Hematopoietic multipotent progenitor cell treated with erythropoietin and hydrocortisone succinate and interleukin-3 and kit ligand, for 17 days (in vitro differentiated cells): Measurements from ENCODE around the gene SCFD2.
A peak's percentile ranks its signal among the peaks of the same experiment; 100 is the strongest.

ENCODE experiments used
- DNase-seq: peaks from one replicate; pipeline ENCODE4 v3.0.0-alpha.2; 2015; ENCODE audit warnings: low spot score

SCFD2 gene

DNA sequence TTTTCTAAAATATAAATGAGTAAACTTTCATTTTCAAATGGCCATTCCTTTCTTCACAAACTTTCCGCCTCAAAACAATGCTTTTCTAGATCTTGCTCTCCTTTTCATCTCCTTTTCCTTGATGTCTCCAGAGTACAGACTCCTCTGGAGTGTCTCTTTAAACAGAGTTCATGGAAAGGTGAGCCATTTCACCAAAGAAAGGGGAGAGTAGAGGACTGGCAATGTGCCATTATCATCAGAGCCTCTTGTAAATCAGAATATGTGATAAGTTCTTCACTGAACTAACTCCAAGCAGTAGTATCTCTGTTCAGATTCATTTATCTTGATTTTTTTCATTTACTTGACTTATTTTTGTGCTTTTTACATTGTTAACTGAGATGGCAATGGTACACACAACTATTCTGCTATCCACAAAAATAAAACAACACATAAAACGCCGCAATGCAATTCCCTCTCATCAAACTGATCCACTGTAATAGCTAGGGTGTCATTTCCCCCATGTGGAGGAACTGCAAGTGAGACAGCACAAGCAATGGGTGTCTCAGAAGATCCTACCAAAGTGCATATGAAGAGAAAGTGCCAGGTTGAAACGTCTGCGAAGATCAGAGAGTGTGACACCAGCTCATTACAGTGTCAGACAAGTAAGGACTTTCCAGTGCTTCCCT, 378.3 kb downstream of the SCFD2 start:
- no peak for DNase-seq

DNA sequence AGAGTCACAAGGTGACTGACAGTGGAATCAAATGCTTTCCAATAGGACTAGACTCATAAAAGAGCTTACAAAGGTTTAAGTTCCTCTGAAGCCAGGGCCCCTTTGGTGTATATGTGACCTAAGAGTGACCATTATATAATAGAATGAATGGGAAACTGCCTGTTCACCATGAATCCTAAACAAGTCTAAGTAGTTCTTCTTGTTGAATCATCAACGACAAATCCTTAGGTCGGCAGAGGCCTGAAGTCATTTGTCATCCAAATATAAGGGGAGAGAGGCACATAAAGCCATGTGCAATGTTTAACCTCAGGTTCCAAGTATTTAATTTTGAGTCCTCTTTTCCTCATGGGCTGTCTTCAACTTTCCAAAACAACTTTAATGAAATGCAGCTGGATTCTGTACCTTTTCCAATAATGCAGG, 381.4 kb downstream of the SCFD2 start:
- no peak for DNase-seq

GRCh38 chr4:52983563-52984303, 382.1 kb downstream of the SCFD2 start:
- DNase-seq, result peak; percentile 49

GRCh38 chr4:52982946-52983340, 382.9 kb downstream of the SCFD2 start:
- DNase-seq, result no peak

DNA sequence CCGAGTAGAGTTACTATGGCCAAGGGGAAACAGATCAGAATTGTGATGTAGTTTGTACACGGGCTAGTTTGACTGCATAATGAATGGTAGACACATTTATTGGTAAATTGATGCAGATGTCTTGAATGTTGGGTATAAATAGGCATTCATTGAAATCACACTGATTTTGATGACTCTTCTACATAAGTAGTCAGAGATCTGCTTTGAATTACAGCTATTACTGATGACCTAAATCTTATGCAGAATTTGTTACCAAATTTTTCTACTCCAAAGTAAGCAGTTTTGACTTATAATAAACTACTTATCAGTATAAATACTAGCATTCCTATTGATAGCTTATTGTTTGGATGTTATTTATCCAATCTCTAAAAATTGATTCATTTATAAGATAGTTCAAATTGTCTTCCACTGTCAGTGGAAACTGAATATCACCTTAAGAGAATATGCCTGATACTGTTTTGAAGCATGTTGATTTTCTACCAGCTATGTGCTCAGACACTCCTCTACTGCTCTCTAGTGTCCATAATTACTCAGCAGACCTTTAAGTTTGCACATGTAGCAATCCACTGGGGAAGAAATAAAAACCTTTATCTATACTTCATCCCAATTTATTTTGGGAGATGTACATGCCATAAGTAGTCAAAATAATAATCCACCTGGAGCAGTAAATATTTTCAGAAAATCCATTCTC, 383.5 kb downstream of the SCFD2 start:
- no peak for DNase-seq

- no peak for DNase-seq
Observed at GRCh38 chr4:52979821-52980590, 385.9 kb downstream of the SCFD2 start.

DNA sequence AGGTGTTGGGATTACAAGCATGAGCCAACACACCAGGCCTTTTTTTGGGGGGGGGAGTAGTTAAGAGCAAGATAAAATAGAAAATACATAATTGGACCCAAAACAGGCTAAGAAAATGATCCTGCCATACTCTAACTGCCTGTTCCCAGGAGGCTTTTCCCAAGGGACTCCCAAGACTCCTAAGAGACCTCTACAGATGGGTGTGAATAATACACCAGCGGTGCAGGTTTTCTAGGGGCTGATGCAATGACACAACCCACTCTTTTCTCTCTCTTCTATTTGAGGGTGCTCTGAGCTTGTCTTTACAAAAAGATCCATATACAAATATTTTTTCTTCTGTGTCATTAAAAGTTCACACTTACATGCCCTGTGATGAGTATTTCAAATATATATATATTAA, 386.8 kb downstream of the SCFD2 start:
- no peak for DNase-seq

- no peak for DNase-seq
Observed at GRCh38 chr4:52977252-52977651, 388.6 kb downstream of the SCFD2 start.

GRCh38 chr4:52976523-52977230, 389.2 kb downstream of the SCFD2 start:
- DNase-seq, result no peak

- no peak for DNase-seq
Observed at GRCh38 chr4:52968691-52969090, 397.2 kb downstream of the SCFD2 start.

- no peak for DNase-seq
Observed at GRCh38 chr4:52968241-52968640, 397.6 kb downstream of the SCFD2 start.

- no peak for DNase-seq
Observed at GRCh38 chr4:52966781-52967180, 399.1 kb downstream of the SCFD2 start.

DNA sequence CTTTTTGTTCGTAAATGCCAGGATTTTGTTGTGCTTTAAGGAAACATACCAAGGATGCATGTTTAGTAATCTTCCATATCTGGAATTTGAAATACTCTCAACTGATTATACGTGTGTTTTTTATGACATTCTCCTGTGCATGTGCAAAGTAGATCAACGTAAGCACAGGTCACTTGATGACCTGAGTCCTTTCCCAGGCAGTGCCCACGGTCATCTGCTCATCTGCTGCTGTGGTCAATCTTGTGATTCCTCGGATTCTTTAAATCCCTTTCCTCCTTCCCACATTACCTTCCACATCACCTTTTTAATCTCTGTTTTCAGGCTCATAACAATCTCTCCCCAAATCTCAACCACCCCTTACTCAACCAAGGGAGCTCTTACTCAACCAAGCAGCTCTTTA, 399.7 kb downstream of the SCFD2 start:
- DNase-seq, result no peak

DNA sequence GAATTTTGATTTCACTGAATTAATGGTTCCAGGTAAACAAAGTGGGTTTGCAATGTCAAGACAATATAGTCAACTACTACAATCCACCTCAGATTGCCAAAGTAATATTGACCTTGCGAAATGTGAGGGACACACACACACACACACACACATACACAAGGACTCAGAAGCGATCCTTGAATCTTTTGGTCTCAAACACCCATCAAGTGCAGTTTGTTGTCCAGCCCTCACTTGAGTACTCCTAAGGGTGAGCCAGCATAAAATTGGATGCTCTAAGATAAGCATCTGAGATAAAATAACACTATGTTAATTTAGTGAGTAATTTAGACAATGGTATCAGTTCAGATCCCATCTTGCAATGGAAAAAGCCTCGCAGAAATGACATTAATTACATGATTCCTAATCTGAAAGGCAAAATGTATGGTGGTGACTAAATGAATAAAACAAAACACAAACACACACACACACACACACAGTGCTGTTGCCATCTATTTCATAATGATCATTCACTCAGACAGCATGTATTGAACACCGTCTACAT, 401.2 kb downstream of the SCFD2 start:
- DNase-seq, result no peak

DNA sequence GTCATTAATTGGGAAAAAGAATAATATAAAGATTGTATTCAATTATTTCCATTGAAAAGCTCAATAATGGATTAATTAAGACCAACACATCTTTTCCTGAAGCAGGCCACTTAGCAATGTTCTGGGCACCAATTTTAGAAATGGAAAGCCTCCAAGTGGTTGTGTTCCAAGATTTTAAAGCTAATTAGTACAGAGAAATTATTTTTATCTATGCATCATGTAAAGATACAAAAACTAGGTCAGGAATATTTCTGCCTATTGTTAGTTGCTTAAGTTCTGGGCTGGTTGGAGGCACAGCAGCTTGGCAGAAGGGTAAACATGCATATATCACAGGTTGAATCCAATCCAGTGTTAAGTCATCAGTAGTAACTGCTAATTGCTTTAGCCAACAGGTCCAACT, 401.9 kb downstream of the SCFD2 start:
- no peak for DNase-seq

DNA sequence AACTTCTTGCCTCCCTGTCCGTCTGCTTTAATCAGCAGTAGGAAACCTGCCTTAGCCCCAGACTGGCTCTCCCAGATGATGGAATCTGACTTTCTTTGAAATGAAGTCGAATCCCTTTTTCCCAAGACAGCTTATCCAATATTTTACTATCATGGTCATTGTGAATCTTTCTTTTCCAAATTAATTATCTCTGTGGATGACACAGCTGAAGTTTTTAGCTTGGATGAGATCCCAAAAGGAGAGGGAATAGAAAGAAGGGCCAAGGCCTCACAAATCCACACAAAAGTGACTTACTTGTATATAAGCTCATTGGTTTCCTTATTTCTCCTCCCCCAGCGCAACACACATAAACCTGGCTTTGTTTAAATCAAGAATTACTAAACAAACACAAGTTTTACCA, 403.1 kb downstream of the SCFD2 start:
- DNase-seq, result no peak

- DNase-seq, result no peak
Observed at GRCh38 chr4:52961666-52962412, 404.0 kb downstream of the SCFD2 start.

DNA sequence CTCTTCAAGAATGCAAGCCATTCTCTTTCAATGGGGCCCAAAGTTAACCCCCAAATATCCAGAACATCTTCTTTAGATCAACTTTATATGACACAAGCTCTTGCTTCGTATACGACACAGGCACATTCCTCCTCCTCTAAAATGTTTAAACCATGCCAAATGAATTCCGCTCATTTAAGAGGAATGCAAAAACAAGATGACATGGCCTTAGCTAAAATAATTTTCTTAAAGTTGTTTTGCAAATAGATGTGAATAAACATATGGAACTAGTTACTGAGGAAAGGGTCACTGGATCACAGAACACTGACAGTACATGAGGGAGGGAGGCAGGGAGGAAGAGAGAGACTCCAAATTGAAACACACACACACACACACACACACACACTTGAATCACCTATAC, 406.3 kb downstream of the SCFD2 start:
- DNase-seq, result no peak

GRCh38 chr4:52957835-52958631, 407.8 kb downstream of the SCFD2 start:
- DNase-seq, result no peak

- DNase-seq, result no peak
Observed at GRCh38 chr4:52957220-52957686, 408.6 kb downstream of the SCFD2 start.
